HG02798 (cell line): ENCODE measurements around the gene KCNJ1.

ENCODE experiments used
- ATAC-seq: cut with Tn5 transposase; IDR thresholded peaks from one replicate; pipeline ENCODE4 v1.9.1; 2021; ENCODE audit warnings: mild to moderate bottlenecking; ENCODE audit not compliant: unreplicated experiment, poor library complexity

KCNJ1 gene

GRCh38 chr11:128827191-128827893 lies 39.8 kb downstream of the KCNJ1 start:
- no peak for ATAC-seq

GRCh38 chr11:128825050-128825784 lies 41.9 kb downstream of the KCNJ1 start:
- no peak for ATAC-seq

- ATAC-seq, result no peak
Observed at GRCh38 chr11:128824191-128825049, 42.7 kb downstream of the KCNJ1 start.

GRCh38 chr11:128823753-128824152 lies 43.3 kb downstream of the KCNJ1 start:
- no peak for ATAC-seq

GRCh38 chr11:128822130-128822529 lies 45.0 kb downstream of the KCNJ1 start:
- no peak for ATAC-seq

- no peak for ATAC-seq
Observed at GRCh38 chr11:128821556-128821955, 45.5 kb downstream of the KCNJ1 start.

GRCh38 chr11:128819198-128819597 lies 47.9 kb downstream of the KCNJ1 start:
- ATAC-seq, result no peak

- ATAC-seq, result no peak
Observed at GRCh38 chr11:128814856-128815705, 52.0 kb downstream of the KCNJ1 start.

- no peak for ATAC-seq
Observed at GRCh38 chr11:128813729-128814128, 53.4 kb downstream of the KCNJ1 start.

- ATAC-seq, result no peak
Observed at GRCh38 chr11:128810784-128811514, 56.1 kb downstream of the KCNJ1 start.

GRCh38 chr11:128809128-128809527 lies 58.0 kb downstream of the KCNJ1 start:
- ATAC-seq, result no peak

GRCh38 chr11:128807909-128808308 lies 59.2 kb downstream of the KCNJ1 start:
- no peak for ATAC-seq

GRCh38 chr11:128806506-128807261 lies 60.4 kb downstream of the KCNJ1 start:
- no peak for ATAC-seq

- no peak for ATAC-seq
Observed at GRCh38 chr11:128804481-128804880, 62.6 kb downstream of the KCNJ1 start.

- no peak for ATAC-seq
Observed at GRCh38 chr11:128803449-128804245, 63.4 kb downstream of the KCNJ1 start.

- no peak for ATAC-seq
Observed at GRCh38 chr11:128803011-128803410, 64.1 kb downstream of the KCNJ1 start.

- no peak for ATAC-seq
Observed at GRCh38 chr11:128802358-128802981, 64.6 kb downstream of the KCNJ1 start.
